ENCODE data around the gene MMADHC.
A peak's percentile ranks its signal among the peaks of the same experiment; 100 is the strongest.
"Not testable (repeated sequence)": the region's sequence is repeated elsewhere in the genome, so short reads cannot be mapped to it uniquely, and the experiment has no call there.

The MMADHC gene

GRCh38 chr2:149594411-149594810, 6.8 kb upstream of the MMADHC start:
- no peak for DNase-seq

- no peak for DNase-seq
These were observed 444 bp upstream of the MMADHC start for GRCh38 chr2:149587950-149588487.

GRCh38 chr2:149586898-149587219, 716 bp downstream of the MMADHC start:
- no peak for DNase-seq

GRCh38 chr2:149586063-149586462, 1.5 kb downstream of the MMADHC start:
- DNase-seq: no peak

- no peak for DNase-seq
These were observed 2.2 kb downstream of the MMADHC start for GRCh38 chr2:149585166-149585885.

GRCh38 chr2:149579972-149580882, 7.3 kb downstream of the MMADHC start:
- no peak for DNase-seq

- DNase-seq: no peak
These were observed 10.3 kb downstream of the MMADHC start for GRCh38 chr2:149577269-149577668.

GRCh38 chr2:149575752-149576151, 11.8 kb downstream of the MMADHC start:
- DNase-seq: no peak

- no peak for DNase-seq
These were observed 12.3 kb downstream of the MMADHC start for GRCh38 chr2:149575277-149575676.

GRCh38 chr2:149573760-149574159, 13.8 kb downstream of the MMADHC start:
- no peak for DNase-seq

- DNase-seq: no peak
These were observed 15.2 kb downstream of the MMADHC start for GRCh38 chr2:149572102-149572953.

- no peak for DNase-seq
These were observed 19.4 kb downstream of the MMADHC start for GRCh38 chr2:149568138-149568537.

- no peak for DNase-seq
These were observed 20.9 kb downstream of the MMADHC start for GRCh38 chr2:149566652-149567051.

- DNase-seq: not testable (repeated sequence)
These were observed 21.9 kb downstream of the MMADHC start for GRCh38 chr2:149565625-149566024.

- DNase-seq: no peak
These were observed 22.6 kb downstream of the MMADHC start for GRCh38 chr2:149564983-149565382.

GRCh38 chr2:149564097-149564496, 23.5 kb downstream of the MMADHC start:
- no peak for DNase-seq

GRCh38 chr2:149562324-149562723, 25.3 kb downstream of the MMADHC start:
- DNase-seq: no peak

- DNase-seq: peak; percentile 30 to 41
These were observed 26.2 kb downstream of the MMADHC start for GRCh38 chr2:149561309-149561926.

- no peak for DNase-seq
These were observed 28.1 kb downstream of the MMADHC start for GRCh38 chr2:149559341-149560068.

- DNase-seq: no peak
These were observed 31.1 kb downstream of the MMADHC start for GRCh38 chr2:149556452-149556851.

- no peak for DNase-seq
These were observed 34.7 kb downstream of the MMADHC start for GRCh38 chr2:149552830-149553229.

- no peak for DNase-seq
These were observed 35.3 kb downstream of the MMADHC start for GRCh38 chr2:149552226-149552625.

Data from stimulated activated CD4-positive, alpha-beta T cell treated with anti-CD3 and anti-CD28 coated beads, Interleukin-2, amount 100 ng/mL, for 48 hours (primary cell).